ENCODE measurements around the gene DTX3. TPM values are rescaled to one million over a fixed set of nuclear protein-coding genes. Genes with fewer than 3 reads are reported as not detected.

The DTX3 gene
- polyA plus RNA-seq, 1 donor from 2014 or later, result 141 TPM

- no peak overlapping the region for H3K27ac ChIP-seq (ENCODE audit: low read length)
- no peak overlapping the region for H3K9ac ChIP-seq (ENCODE audit: low read length)
- no peaks in the 10 kb centered on the region for H3K9me3 ChIP-seq (ENCODE audit: low read length)
- no peaks in the 10 kb centered on the region for H3K27me3 ChIP-seq (ENCODE audit: insufficient read depth, low read depth, low read length)
- no peaks in the 10 kb centered on the region for H3K9me2 ChIP-seq (ENCODE audit: insufficient read depth, low read length)
- no peak overlapping the region for H2AFZ ChIP-seq (ENCODE audit: low read depth, low read length)
- H3K4me3 ChIP-seq (ENCODE audit: low read length), result no peak overlapping the region
- no peaks in the 10 kb centered on the region for H3K79me2 ChIP-seq (replicated peaks; ENCODE audit: insufficient read depth, low read length)
- H3F3A ChIP-seq (ENCODE audit: insufficient read depth, low read length, poor library complexity, severe bottlenecking), result no peaks in the 10 kb centered on the region
- TF ChIP-seq TAF1 (IDR thresholded peaks at IDR 0.05; ENCODE audit: low read depth) (no peak), POLR2AphosphoS5 (IDR thresholded peaks at IDR 0.05) (no peak), MXI1 (conservative IDR thresholded peaks at IDR 0.05; ENCODE audit: poor library complexity, severe bottlenecking) (no peak), SMC3 (conservative IDR thresholded peaks at IDR 0.05; ENCODE audit: poor library complexity) (no peak), RAD21 (conservative IDR thresholded peaks at IDR 0.05) (no peak)
- TF ChIP-seq, protein P1, sequence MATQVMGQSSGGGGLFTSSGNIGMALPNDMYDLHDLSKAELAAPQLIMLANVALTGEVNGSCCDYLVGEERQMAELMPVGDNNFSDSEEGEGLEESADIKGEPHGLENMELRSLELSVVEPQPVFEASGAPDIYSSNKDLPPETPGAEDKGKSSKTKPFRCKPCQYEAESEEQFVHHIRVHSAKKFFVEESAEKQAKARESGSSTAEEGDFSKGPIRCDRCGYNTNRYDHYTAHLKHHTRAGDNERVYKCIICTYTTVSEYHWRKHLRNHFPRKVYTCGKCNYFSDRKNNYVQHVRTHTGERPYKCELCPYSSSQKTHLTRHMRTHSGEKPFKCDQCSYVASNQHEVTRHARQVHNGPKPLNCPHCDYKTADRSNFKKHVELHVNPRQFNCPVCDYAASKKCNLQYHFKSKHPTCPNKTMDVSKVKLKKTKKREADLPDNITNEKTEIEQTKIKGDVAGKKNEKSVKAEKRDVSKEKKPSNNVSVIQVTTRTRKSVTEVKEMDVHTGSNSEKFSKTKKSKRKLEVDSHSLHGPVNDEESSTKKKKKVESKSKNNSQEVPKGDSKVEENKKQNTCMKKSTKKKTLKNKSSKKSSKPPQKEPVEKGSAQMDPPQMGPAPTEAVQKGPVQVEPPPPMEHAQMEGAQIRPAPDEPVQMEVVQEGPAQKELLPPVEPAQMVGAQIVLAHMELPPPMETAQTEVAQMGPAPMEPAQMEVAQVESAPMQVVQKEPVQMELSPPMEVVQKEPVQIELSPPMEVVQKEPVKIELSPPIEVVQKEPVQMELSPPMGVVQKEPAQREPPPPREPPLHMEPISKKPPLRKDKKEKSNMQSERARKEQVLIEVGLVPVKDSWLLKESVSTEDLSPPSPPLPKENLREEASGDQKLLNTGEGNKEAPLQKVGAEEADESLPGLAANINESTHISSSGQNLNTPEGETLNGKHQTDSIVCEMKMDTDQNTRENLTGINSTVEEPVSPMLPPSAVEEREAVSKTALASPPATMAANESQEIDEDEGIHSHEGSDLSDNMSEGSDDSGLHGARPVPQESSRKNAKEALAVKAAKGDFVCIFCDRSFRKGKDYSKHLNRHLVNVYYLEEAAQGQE (IDR thresholded peaks at IDR 0.05; ENCODE audit: borderline replicate concordance), result no peak
- TF ChIP-seq, protein P2, sequence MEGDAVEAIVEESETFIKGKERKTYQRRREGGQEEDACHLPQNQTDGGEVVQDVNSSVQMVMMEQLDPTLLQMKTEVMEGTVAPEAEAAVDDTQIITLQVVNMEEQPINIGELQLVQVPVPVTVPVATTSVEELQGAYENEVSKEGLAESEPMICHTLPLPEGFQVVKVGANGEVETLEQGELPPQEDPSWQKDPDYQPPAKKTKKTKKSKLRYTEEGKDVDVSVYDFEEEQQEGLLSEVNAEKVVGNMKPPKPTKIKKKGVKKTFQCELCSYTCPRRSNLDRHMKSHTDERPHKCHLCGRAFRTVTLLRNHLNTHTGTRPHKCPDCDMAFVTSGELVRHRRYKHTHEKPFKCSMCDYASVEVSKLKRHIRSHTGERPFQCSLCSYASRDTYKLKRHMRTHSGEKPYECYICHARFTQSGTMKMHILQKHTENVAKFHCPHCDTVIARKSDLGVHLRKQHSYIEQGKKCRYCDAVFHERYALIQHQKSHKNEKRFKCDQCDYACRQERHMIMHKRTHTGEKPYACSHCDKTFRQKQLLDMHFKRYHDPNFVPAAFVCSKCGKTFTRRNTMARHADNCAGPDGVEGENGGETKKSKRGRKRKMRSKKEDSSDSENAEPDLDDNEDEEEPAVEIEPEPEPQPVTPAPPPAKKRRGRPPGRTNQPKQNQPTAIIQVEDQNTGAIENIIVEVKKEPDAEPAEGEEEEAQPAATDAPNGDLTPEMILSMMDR (IDR thresholded peaks at IDR 0.05; ENCODE audit: poor library complexity, severe bottlenecking), result no peak
- peaks cover 20% of the 10 kb centered on the region for H3K36me3 ChIP-seq (ENCODE audit: insufficient read depth, low read length)
- no peak overlapping the region for H3K4me2 ChIP-seq (ENCODE audit: low read length)
- H4K20me1 ChIP-seq (ENCODE audit: insufficient read depth), result no peaks in the 10 kb centered on the region
Measured at GRCh38 chr12:57580466-57580795, 24.2 kb upstream of the DTX3 start.

DNA sequence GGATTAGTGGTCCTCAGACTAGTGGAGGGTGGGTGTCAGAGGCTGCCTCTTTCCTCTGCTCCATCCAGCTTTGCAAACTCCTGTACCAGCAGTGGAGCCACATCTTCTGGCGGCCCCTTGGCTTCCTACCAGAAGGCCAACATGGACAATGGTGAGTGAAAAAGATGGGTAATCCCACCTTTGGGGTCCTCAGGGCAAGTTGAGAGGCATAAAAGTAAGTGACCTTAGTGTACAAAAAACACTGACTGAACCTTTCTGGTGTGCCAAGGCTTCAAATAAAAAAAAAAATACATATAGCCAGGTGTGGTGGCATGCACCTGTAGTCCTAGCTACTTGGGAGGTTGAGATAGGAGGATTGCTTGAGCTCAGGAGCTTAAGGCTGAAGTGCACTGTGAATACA lies 22.8 kb upstream of the DTX3 start:
- Histone ChIP-seq H3K36me3 (ENCODE audit: insufficient read depth, low read length) (peaks cover 15% of the 10 kb centered on the region), H3K27ac (ENCODE audit: low read length) (no peak overlapping the region), H3K79me2 (replicated peaks; ENCODE audit: insufficient read depth, low read length) (no peaks in the 10 kb centered on the region), H2AFZ (ENCODE audit: low read depth, low read length) (no peak overlapping the region), H3K9me2 (ENCODE audit: insufficient read depth, low read length) (no peaks in the 10 kb centered on the region), H3F3A (ENCODE audit: insufficient read depth, low read length, poor library complexity, severe bottlenecking) (no peaks in the 10 kb centered on the region), H4K20me1 (ENCODE audit: insufficient read depth) (no peaks in the 10 kb centered on the region), H3K9ac (ENCODE audit: low read length) (no peak overlapping the region), H3K27me3 (ENCODE audit: insufficient read depth, low read depth, low read length) (no peaks in the 10 kb centered on the region), H3K9me3 (ENCODE audit: low read length) (no peaks in the 10 kb centered on the region), H3K4me3 (ENCODE audit: low read length) (no peak overlapping the region), H3K4me2 (ENCODE audit: low read length) (no peak overlapping the region)
- TF ChIP-seq EZH2 (IDR thresholded peaks at IDR 0.05; ENCODE audit: borderline replicate concordance, insufficient read depth, low read length, poor library complexity, severe bottlenecking) (no peak), RAD21 (conservative IDR thresholded peaks at IDR 0.05) (no peak), SMC3 (conservative IDR thresholded peaks at IDR 0.05; ENCODE audit: poor library complexity) (no peak), MXI1 (conservative IDR thresholded peaks at IDR 0.05; ENCODE audit: poor library complexity, severe bottlenecking) (no peak), TAF1 (IDR thresholded peaks at IDR 0.05; ENCODE audit: low read depth) (no peak), EP300 (conservative IDR thresholded peaks at IDR 0.05; ENCODE audit: poor library complexity, severe bottlenecking) (no peak), POLR2AphosphoS5 (IDR thresholded peaks at IDR 0.05) (no peak)
- TF ChIP-seq, protein P2 (IDR thresholded peaks at IDR 0.05; ENCODE audit: poor library complexity, severe bottlenecking), result no peak
- TF ChIP-seq, protein P1 (IDR thresholded peaks at IDR 0.05; ENCODE audit: borderline replicate concordance), result no peak
